GM12878 (cell line): ENCODE results near the gene CIDEC. TPM values are rescaled to one million over a fixed set of nuclear protein-coding genes. Genes with fewer than 3 reads are reported as not detected.

Experiments
- ATAC-seq: fragments of 200-7000 bp; cut with Tn5 transposase; 3 replicates; pipeline ENCODE4 v1.9.1; 2020; ENCODE audit warnings: mild to moderate bottlenecking, moderate library complexity
- BruUV-seq: library from RNA; stranded (reverse); fragments of 400-500 nt; replicated peaks from 2 replicates; lab custom pipeline; 2021; lab: Mats Ljungman, UMichigan
- CTCF ChIA-PET: fragments of 300-600 bp; sonication (Branson Sonifier 250); formaldehyde crosslinking; extraction: SDS; loops from one replicate; lab custom pipeline; 2021; ENCODE audit warnings: inconsistent platforms; lab: Yijun Ruan, JAX
- POLR2A ChIA-PET: fragments of 350-600 bp; formaldehyde crosslinking; extraction: SDS; loops from one replicate; lab custom pipeline; 2021; ENCODE audit warnings: inconsistent platforms; lab: Charles Lee
- RAD21 ChIA-PET: fragments of 300-600 bp; sonication (Branson Sonifier 250); formaldehyde crosslinking; loops from one replicate; lab custom pipeline; 2023; ENCODE audit warnings: antibody characterized with exemption; ENCODE audit not compliant: unreplicated experiment; lab: Charles Lee
- SMC1A ChIA-PET: fragments of 300-600 bp; sonication (Branson Sonifier 250); formaldehyde crosslinking; loops from one replicate; lab custom pipeline; 2023; ENCODE audit not compliant: unreplicated experiment, uncharacterized antibody; lab: Charles Lee
- DNase-seq: peaks from one replicate; pipeline ENCODE4 v3.0.0-alpha.2; 2011; ENCODE audit warnings: low read depth, low spot score
- FAIRE-seq: peaks from 3 replicates; lab custom pipeline; 2011; peaks lifted over from hg19 to GRCh38; lab: Jason Lieb, UNC
- H2AFZ ChIP-seq: 2 replicates; pipeline ENCODE4 v1.6.0; 2011; ENCODE audit warnings: low read depth, low read length, control low read depth; ENCODE audit not compliant: control insufficient read depth
- H3K27ac ChIP-seq: 2 replicates; pipeline ENCODE4 v1.5.1; 2011; ENCODE audit warnings: control low read depth; ENCODE audit not compliant: control insufficient read depth, insufficient read depth
- H3K27me3 ChIP-seq, 2 experiments: replicated peaks in 1 of 2; 2 replicates each; pipeline versions ENCODE4 v1.6.0 to v1.6.1; 2011; ENCODE audit warnings: low read length in 1 of 2; ENCODE audit not compliant: control insufficient read depth in 2 of 2, insufficient read depth in 2 of 2
- H3K36me3 ChIP-seq, 2 experiments: 2 replicates each; pipeline ENCODE4 v1.5.1; 2011; ENCODE audit warnings: low read length in 1 of 2; ENCODE audit not compliant: control insufficient read depth in 2 of 2, insufficient read depth in 2 of 2
- H3K4me1 ChIP-seq: 2 replicates; pipeline ENCODE4 v1.6.1; 2011; ENCODE audit warnings: mild to moderate bottlenecking, low read length, moderate library complexity, mixed read lengths; ENCODE audit not compliant: control insufficient read depth, insufficient read depth
- H3K4me2 ChIP-seq: 2 replicates; pipeline ENCODE4 v1.6.0; 2011; ENCODE audit warnings: control low read depth; ENCODE audit not compliant: control insufficient read depth, insufficient read depth
- H3K4me3 ChIP-seq: fragments of 200-600 bp; sonication (generic); 2 replicates; pipeline ENCODE4 v1.5.1; 2016
- H3K79me2 ChIP-seq: 2 replicates; pipeline ENCODE4 v1.6.0; 2011; ENCODE audit warnings: low read length; ENCODE audit not compliant: control insufficient read depth, insufficient read depth
- H3K9ac ChIP-seq: 2 replicates; pipeline ENCODE4 v1.8.0; 2011; ENCODE audit warnings: low read length, control low read depth, mixed read lengths; ENCODE audit not compliant: control insufficient read depth, insufficient read depth
- H3K9me3 ChIP-seq: replicated peaks from 3 replicates; pipeline ENCODE4 v1.5.1; 2011; ENCODE audit warnings: mild to moderate bottlenecking, low read length; ENCODE audit not compliant: control insufficient read depth, insufficient read depth
- H4K20me1 ChIP-seq: 2 replicates; pipeline ENCODE4 v1.6.0; 2011; ENCODE audit not compliant: control insufficient read depth, insufficient read depth
- FOXK2 ChIP-seq: fragments of 450-650 bp; IDR thresholded peaks from 2 replicates; pipeline ENCODE4 v1.6.1; 2017; ENCODE audit warnings: mild to moderate bottlenecking, moderate library complexity
- HCFC1 ChIP-seq: fragments of 150-350 bp; IDR thresholded peaks from 2 replicates; pipeline ENCODE4 v1.6.1; 2014; ENCODE audit warnings: low read length
- HDAC2 ChIP-seq: fragments of 200-600 bp; sonication (generic); IDR thresholded peaks from 2 replicates; pipeline ENCODE4 v1.6.1; 2017
- LARP7 ChIP-seq: fragments of 450-650 bp; IDR thresholded peaks from 2 replicates; pipeline ENCODE4 v1.6.1; 2017; ENCODE audit warnings: mild to moderate bottlenecking
- MTA2 ChIP-seq: fragments of 450-650 bp; IDR thresholded peaks from 2 replicates; pipeline ENCODE4 v1.6.1; 2016; ENCODE audit warnings: low read depth, mild to moderate bottlenecking, moderate library complexity
- NBN ChIP-seq: fragments of 450-650 bp; IDR thresholded peaks from 2 replicates; pipeline ENCODE4 v1.6.1; 2016
- PAX8 ChIP-seq: fragments of 450-650 bp; IDR thresholded peaks from 2 replicates; pipeline ENCODE4 v1.6.1; 2017; ENCODE audit warnings: mild to moderate bottlenecking, moderate library complexity
- POLR2AphosphoS2 ChIP-seq: IDR thresholded peaks from 2 replicates; pipeline ENCODE4 v1.6.1; 2011; ENCODE audit warnings: low read depth, mild to moderate bottlenecking, low read length, improper control_type of control experiment, moderate library complexity
- SREBF1 ChIP-seq: IDR thresholded peaks from 2 replicates; pipeline ENCODE4 v1.6.1; 2012; ENCODE audit warnings: mild to moderate bottlenecking, low read length
- SREBF2 ChIP-seq: IDR thresholded peaks from 2 replicates; pipeline ENCODE4 v1.6.1; 2012; ENCODE audit warnings: mild to moderate bottlenecking, low read length
- SUPT20H ChIP-seq: IDR thresholded peaks from 2 replicates; pipeline ENCODE4 v1.6.1; 2011; ENCODE audit warnings: low read depth, mild to moderate bottlenecking, low read length, moderate library complexity, borderline replicate concordance; ENCODE audit not compliant: control insufficient read depth
- TBL1XR1 ChIP-seq: IDR thresholded peaks from 2 replicates; pipeline ENCODE4 v1.6.1; 2012; ENCODE audit warnings: low read depth, low read length, improper control_type of control experiment
- TCF3 ChIP-seq: IDR thresholded peaks from 2 replicates; pipeline ENCODE4 v1.6.1; 2012; ENCODE audit warnings: low read depth, mild to moderate bottlenecking, low read length, borderline replicate concordance; ENCODE audit not compliant: insufficient read depth
- YBX1 ChIP-seq: fragments of 450-650 bp; IDR thresholded peaks from 2 replicates; pipeline ENCODE4 v1.6.1; 2016; ENCODE audit warnings: antibody characterized with exemption
- ZNF24 ChIP-seq: fragments of 450-650 bp; IDR thresholded peaks from 2 replicates; pipeline ENCODE4 v1.6.1; 2017; ENCODE audit warnings: antibody characterized with exemption, mild to moderate bottlenecking
- ZSCAN29 ChIP-seq: fragments of 450-650 bp; IDR thresholded peaks from 2 replicates; pipeline ENCODE4 v1.6.1; 2017; ENCODE audit warnings: mild to moderate bottlenecking, moderate library complexity
- WGBS: methylation state at CpG from one replicate; pipeline ENCODE4 v1.1.6; 2016; ENCODE audit warnings: low lambda C conversion rate; ENCODE audit not compliant: insufficient replicate concordance, insufficient coverage; ENCODE audit errors: missing lambda C conversion rate; 5-methylcytosine and 5-hydroxymethylcytosine counted together
- in situ Hi-C: fragments of 300-500 bp; cut with MboI; formaldehyde crosslinking; loops from 9 replicates; pipeline ENCODE4 v1.14.3; 2018; ENCODE audit warnings: mixed read lengths
- intact Hi-C: fragments of 100-400 bp; cut with micrococcal nuclease; formaldehyde crosslinking; loops from one replicate; pipeline ENCODE4 v1.14.2; 2022; ENCODE audit not compliant: unreplicated experiment
- polyA plus RNA-seq, 11 experiments: library from polyadenylated mRNA; depleted of rRNA in 4 of 11; unstranded in 6 of 11; stranded (reverse) in 5 of 11; fragments of >200 nt; fragmentation: Nextera tagmentation in 4 of 11; fragmentation: Illumina TruSeq in 1 of 11; extraction: Ambion mirVana in 4 of 11; extraction: Trizol in 1 of 11; gene quantifications; 1 replicate in 1 of 11; 2 replicates in 10 of 11; pipeline versions ENCODE4 v1.2.1 to v1.2.3, GENCODE V29; 2011 to 2016; ENCODE audit warnings: inconsistent platforms in 2 of 11, missing spikeins in 2 of 11, low read depth in 1 of 11
- total RNA-seq, 4 experiments: library from RNA; depleted of rRNA in 3 of 4; stranded (reverse); fragments of >200 nt in 3 of 4; fragmentation: Illumina TruSeq in 1 of 4; extraction: Trizol in 1 of 4; gene quantifications; 2 replicates each; pipeline versions ENCODE4 v1.2.1 to v1.2.3, GENCODE V29; 2013 to 2021
- TF ChIP-seq, protein P1 (sequence below): IDR thresholded peaks from 2 replicates; pipeline ENCODE4 v1.6.1; 2012; ENCODE audit warnings: low read length, inconsistent platforms
- TF ChIP-seq, protein P2 (sequence below): fragments of 450-650 bp; IDR thresholded peaks from 2 replicates; pipeline ENCODE4 v1.6.1; 2014; ENCODE audit warnings: mild to moderate bottlenecking
- TF ChIP-seq, protein P3 (sequence below): fragments of 450-650 bp; formaldehyde crosslinking; IDR thresholded peaks from 2 replicates; pipeline ENCODE4 v1.5.0; 2022; ENCODE audit warnings: mild to moderate bottlenecking, missing genetic modification characterization
- TF ChIP-seq, protein P4 (sequence below): fragments of 450-650 bp; IDR thresholded peaks from 2 replicates; pipeline ENCODE4 v1.6.1; 2016; ENCODE audit warnings: mild to moderate bottlenecking

CIDEC gene
- total and polyA plus RNA-seq, 10 of the 15 experiments (the other 5 are each of a cell fraction or from before 2014, with no cell fraction given) = 0.10 to 0.49 TPM; not detected in 8

DNA sequence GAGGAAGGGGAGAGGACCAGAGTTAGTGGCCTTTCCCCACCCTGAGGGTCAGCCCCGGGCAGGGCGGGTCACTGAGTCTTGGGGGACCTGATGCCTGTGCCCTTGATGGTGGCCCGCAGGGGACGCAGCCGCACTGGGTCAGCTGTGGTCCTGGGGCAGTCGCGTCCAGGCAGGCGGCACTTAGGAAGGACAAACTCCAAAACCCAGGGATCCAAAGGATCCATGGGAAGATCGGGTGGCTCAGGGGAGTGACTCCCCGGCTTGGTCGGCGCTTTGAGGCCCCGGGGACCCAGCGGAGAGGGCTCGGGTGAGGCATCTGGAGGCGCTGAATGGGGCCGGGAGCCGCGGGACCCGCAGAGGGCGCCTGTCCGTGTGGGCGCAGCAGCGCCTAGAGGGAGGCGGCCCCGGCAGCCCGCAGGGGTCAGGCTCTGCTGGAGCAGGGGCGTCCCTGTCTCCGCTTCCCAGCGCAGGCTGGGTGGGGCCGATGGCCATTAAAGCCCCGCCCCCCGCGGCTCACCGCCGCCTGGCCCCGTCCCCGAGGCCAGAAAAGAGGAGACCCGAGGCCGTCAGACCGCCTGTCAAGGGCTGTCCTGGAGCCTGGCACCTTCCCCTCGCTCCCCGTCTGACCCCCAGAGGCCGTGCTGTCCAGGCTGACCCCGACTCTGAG is 17.5 kb downstream of the CIDEC start:
- CTCF ChIA-PET = no interaction called here
- BruUV-seq = no TSS peak

More for the DNA sequence above, 17.5 kb downstream of the CIDEC start:
- Histone ChIP-seq H3K4me1 (no peaks in the 10 kb centered on the region), H3K27me3 (peaks cover 2 to 3% of the 10 kb centered on the region in 2 experiments; a peak in 2 of 4 replicates), H2AFZ (no peak overlapping the region), H3K9ac (no peak overlapping the region), H4K20me1 (no peaks in the 10 kb centered on the region), H3K27ac (no peak overlapping the region), H3K79me2 (no peaks in the 10 kb centered on the region), H3K9me3 (no peaks in the 10 kb centered on the region), H3K36me3 (no peaks in the 10 kb centered on the region), H3K4me2 (no peak overlapping the region), H3K4me3 (no peak overlapping the region)
- in situ Hi-C loops = no loop called here
- 22% methylated on average over 38 of the region's 45 CpGs for WGBS
- ATAC-seq (peak; percentile 84), DNase-seq (no peak), FAIRE-seq (no peak)
- ChIA-PET RAD21 (no interaction called here), POLR2A (no interaction called here), SMC1A (no interaction called here)
- intact Hi-C loops = no loop called here
- TF ChIP-seq SREBF2 (no peak), SUPT20H (no peak), HCFC1 (no peak), PAX8 (no peak), POLR2AphosphoS2 (no peak), HDAC2 (no peak), SREBF1 (no peak), MTA2 (no peak), ZSCAN29 (no peak), YBX1 (no peak), TCF3 (no peak), TBL1XR1 (no peak), ZNF24 (no peak), FOXK2 (no peak), LARP7 (no peak), NBN (no peak)
- TF ChIP-seq, protein P1, sequence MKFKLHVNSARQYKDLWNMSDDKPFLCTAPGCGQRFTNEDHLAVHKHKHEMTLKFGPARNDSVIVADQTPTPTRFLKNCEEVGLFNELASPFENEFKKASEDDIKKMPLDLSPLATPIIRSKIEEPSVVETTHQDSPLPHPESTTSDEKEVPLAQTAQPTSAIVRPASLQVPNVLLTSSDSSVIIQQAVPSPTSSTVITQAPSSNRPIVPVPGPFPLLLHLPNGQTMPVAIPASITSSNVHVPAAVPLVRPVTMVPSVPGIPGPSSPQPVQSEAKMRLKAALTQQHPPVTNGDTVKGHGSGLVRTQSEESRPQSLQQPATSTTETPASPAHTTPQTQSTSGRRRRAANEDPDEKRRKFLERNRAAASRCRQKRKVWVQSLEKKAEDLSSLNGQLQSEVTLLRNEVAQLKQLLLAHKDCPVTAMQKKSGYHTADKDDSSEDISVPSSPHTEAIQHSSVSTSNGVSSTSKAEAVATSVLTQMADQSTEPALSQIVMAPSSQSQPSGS = no peak
- TF ChIP-seq, protein P2, sequence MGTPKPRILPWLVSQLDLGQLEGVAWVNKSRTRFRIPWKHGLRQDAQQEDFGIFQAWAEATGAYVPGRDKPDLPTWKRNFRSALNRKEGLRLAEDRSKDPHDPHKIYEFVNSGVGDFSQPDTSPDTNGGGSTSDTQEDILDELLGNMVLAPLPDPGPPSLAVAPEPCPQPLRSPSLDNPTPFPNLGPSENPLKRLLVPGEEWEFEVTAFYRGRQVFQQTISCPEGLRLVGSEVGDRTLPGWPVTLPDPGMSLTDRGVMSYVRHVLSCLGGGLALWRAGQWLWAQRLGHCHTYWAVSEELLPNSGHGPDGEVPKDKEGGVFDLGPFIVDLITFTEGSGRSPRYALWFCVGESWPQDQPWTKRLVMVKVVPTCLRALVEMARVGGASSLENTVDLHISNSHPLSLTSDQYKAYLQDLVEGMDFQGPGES = no peak
- TF ChIP-seq, protein P3, sequence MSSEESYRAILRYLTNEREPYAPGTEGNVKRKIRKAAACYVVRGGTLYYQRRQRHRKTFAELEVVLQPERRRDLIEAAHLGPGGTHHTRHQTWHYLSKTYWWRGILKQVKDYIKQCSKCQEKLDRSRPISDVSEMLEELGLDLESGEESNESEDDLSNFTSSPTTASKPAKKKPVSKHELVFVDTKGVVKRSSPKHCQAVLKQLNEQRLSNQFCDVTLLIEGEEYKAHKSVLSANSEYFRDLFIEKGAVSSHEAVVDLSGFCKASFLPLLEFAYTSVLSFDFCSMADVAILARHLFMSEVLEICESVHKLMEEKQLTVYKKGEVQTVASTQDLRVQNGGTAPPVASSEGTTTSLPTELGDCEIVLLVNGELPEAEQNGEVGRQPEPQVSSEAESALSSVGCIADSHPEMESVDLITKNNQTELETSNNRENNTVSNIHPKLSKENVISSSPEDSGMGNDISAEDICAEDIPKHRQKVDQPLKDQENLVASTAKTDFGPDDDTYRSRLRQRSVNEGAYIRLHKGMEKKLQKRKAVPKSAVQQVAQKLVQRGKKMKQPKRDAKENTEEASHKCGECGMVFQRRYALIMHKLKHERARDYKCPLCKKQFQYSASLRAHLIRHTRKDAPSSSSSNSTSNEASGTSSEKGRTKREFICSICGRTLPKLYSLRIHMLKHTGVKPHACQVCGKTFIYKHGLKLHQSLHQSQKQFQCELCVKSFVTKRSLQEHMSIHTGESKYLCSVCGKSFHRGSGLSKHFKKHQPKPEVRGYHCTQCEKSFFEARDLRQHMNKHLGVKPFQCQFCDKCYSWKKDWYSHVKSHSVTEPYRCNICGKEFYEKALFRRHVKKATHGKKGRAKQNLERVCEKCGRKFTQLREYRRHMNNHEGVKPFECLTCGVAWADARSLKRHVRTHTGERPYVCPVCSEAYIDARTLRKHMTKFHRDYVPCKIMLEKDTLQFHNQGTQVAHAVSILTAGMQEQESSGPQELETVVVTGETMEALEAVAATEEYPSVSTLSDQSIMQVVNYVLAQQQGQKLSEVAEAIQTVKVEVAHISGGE (CRISPR knock-in tag) = no peak
- TF ChIP-seq, protein P4, sequence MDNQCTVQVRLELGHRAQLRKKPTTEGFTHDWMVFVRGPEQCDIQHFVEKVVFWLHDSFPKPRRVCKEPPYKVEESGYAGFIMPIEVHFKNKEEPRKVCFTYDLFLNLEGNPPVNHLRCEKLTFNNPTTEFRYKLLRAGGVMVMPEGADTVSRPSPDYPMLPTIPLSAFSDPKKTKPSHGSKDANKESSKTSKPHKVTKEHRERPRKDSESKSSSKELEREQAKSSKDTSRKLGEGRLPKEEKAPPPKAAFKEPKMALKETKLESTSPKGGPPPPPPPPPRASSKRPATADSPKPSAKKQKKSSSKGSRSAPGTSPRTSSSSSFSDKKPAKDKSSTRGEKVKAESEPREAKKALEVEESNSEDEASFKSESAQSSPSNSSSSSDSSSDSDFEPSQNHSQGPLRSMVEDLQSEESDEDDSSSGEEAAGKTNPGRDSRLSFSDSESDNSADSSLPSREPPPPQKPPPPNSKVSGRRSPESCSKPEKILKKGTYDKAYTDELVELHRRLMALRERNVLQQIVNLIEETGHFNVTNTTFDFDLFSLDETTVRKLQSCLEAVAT = no peak
